Omental fat pad (tissue), 4 donors: ENCODE measurements around the gene TSGA10. TPM values are rescaled to one million over a fixed set of nuclear protein-coding genes. Genes with fewer than 3 reads are reported as not detected.

Experiments
- ATAC-seq: fragments of 150-250 bp; one replicate; pipeline ENCODE4 v1.9.1; 2016; ENCODE audit warnings: mild to moderate bottlenecking, moderate library complexity; ENCODE audit not compliant: low FRiP score
- DNase-seq: peaks from one replicate; pipeline ENCODE4 v3.0.0-alpha.2; 2019; ENCODE audit warnings: low spot score
- CTCF ChIP-seq, 3 donors: fragments of 450-650 bp; IDR thresholded peaks; one replicate each; pipeline ENCODE4 v1.5.1; 2016 to 2017; ENCODE audit warnings: antibody characterized with exemption in 3 of 3, mild to moderate bottlenecking in 3 of 3, moderate library complexity in 2 of 3
- total RNA-seq, 4 donors: library from RNA; depleted of rRNA; stranded (reverse); fragments of >200 nt; gene quantifications; one replicate each; pipeline ENCODE4 v1.1.0, GENCODE V29; 2016

TSGA10 gene
- total RNA-seq, 4 donors from 2014 or later, result 4.7 to 19.5 (median 8.5) TPM

GRCh38 chr2:99171377-99172140 is 16.8 kb upstream of the TSGA10 start:
- no peak for TF ChIP-seq CTCF (IDR thresholded peaks at IDR 0.05)

GRCh38 chr2:99169534-99169933 is 14.8 kb upstream of the TSGA10 start:
- no peak for DNase-seq

More at GRCh38 chr2:99171377-99172140, 16.8 kb upstream of the TSGA10 start:
- ATAC-seq (no peak), DNase-seq (no peak)

GRCh38 chr2:99166218-99166617 is 11.5 kb upstream of the TSGA10 start:
- DNase-seq (no peak), ATAC-seq (no peak)
- TF ChIP-seq CTCF (IDR thresholded peaks at IDR 0.05), result no peak

More at GRCh38 chr2:99169534-99169933, 14.8 kb upstream of the TSGA10 start:
- no peak for TF ChIP-seq CTCF (IDR thresholded peaks at IDR 0.05)
- ATAC-seq, result no peak

GRCh38 chr2:99159594-99159993 is 4.9 kb upstream of the TSGA10 start:
- TF ChIP-seq CTCF (IDR thresholded peaks at IDR 0.05), result no peak
- ATAC-seq (no peak), DNase-seq (no peak)

GRCh38 chr2:99158599-99158998 is 3.9 kb upstream of the TSGA10 start:
- DNase-seq, result no peak
- no peak for ATAC-seq
- TF ChIP-seq CTCF (IDR thresholded peaks at IDR 0.05), result no peak

- ATAC-seq (no peak), DNase-seq (no peak)
- no peak for TF ChIP-seq CTCF (IDR thresholded peaks at IDR 0.05)
Measured at GRCh38 chr2:99156891-99157290, 2.1 kb upstream of the TSGA10 start.
